Loucy (cell line): ENCODE measurements around the gene FZD8.

Experiments used
- CTCF ChIP-seq: fragments of 200-600 bp; sonication (generic); conservative IDR thresholded peaks from 2 replicates; pipeline ENCODE4 v1.5.1; 2014; ENCODE audit warnings: mild to moderate bottlenecking, antibody characterized with exemption, low read length
- EZH2phosphoT487 ChIP-seq: fragments of 200-600 bp; IDR thresholded peaks from 2 replicates; pipeline ENCODE4 v1.6.1; 2018; ENCODE audit warnings: antibody characterized with exemption, mild to moderate bottlenecking, moderate library complexity, borderline replicate concordance

- no peak for TF ChIP-seq CTCF
- TF ChIP-seq EZH2phosphoT487 = no peak
Observed at GRCh38 chr10:35588836-35589235, 53.3 kb downstream of the FZD8 start.
